Sigmoid colon (tissue), 7 donors: ENCODE data around the gene GOLPH3. TPM values are rescaled to one million over a fixed set of nuclear protein-coding genes. Genes with fewer than 3 reads are reported as not detected.
"Not testable (repeated sequence)": the region's sequence is repeated elsewhere in the genome, so short reads cannot be mapped to it uniquely, and the experiment has no call there.

Source experiments
- DNase-seq: peaks from one replicate; pipeline ENCODE4 v3.0.0-alpha.2; 2019
- H3K27ac ChIP-seq, 4 donors: fragments of 200-600 bp; sonication (generic); one replicate each; pipeline ENCODE4 v1.5.1; 2016 to 2019; ENCODE audit warnings: mild to moderate bottlenecking in 1 of 4
- H3K27me3 ChIP-seq, 3 donors: fragments of 200-600 bp; sonication (generic); one replicate each; pipeline ENCODE4 v1.5.1; 2019; ENCODE audit warnings: mild to moderate bottlenecking in 1 of 3
- H3K36me3 ChIP-seq, 4 donors: fragments of 200-600 bp; sonication (generic); one replicate each; pipeline ENCODE4 v1.5.1; 2016 to 2019
- H3K4me1 ChIP-seq, 4 donors: fragments of 200-600 bp; sonication (generic); one replicate each; pipeline ENCODE4 v1.5.1; 2017 to 2019
- H3K4me3 ChIP-seq, 4 donors: fragments of 200-600 bp; sonication (generic); one replicate each; pipeline ENCODE4 v1.5.1; 2017 to 2019; ENCODE audit warnings: mild to moderate bottlenecking in 2 of 4, moderate library complexity in 1 of 4
- H3K9me3 ChIP-seq, 4 donors: fragments of 200-600 bp in 3 of 4; sonication (generic) in 3 of 4; one replicate each; pipeline versions ENCODE4 v1.5.1 to v1.6.1; 2013 to 2019
- CTCF ChIP-seq, 4 experiments: fragments of 450-650 bp in 3 of 4; fragments of 200-600 bp in 1 of 4; IDR thresholded peaks; one replicate each; pipeline ENCODE4 v1.5.1; 2016 to 2019; ENCODE audit warnings: antibody characterized with exemption in 4 of 4, mild to moderate bottlenecking in 3 of 4, moderate library complexity in 2 of 4
- EP300 ChIP-seq, 4 donors: sonication (generic); formaldehyde crosslinking; IDR thresholded peaks; one replicate each; pipeline ENCODE4 v1.6.1; 2017; ENCODE audit warnings: antibody characterized with exemption in 4 of 4
- POLR2A ChIP-seq, 2 donors: fragments of 450-650 bp; IDR thresholded peaks; one replicate each; pipeline ENCODE4 v1.6.1; 2016; ENCODE audit warnings: antibody characterized with exemption in 2 of 2, mild to moderate bottlenecking in 2 of 2, moderate library complexity in 2 of 2
- POLR2AphosphoS5 ChIP-seq, 4 donors: sonication (generic); formaldehyde crosslinking; IDR thresholded peaks; one replicate each; pipeline ENCODE4 v1.6.1; 2017; ENCODE audit warnings: antibody characterized with exemption in 4 of 4
- WGBS, 2 donors: extraction: QIAGEN DNeasy Blood & Tissue Kit; methylation state at CpG; one replicate each; pipeline ENCODE4 v1.1.7; 2013; 5-methylcytosine and 5-hydroxymethylcytosine counted together
- intact Hi-C: fragments of 100-400 bp; cut with DNase I; formaldehyde crosslinking; loops from one replicate; pipeline ENCODE4 v1.15.1; 2023
- polyA plus RNA-seq, 3 donors: library from polyadenylated mRNA; stranded (reverse); fragments of 200-250 nt; gene quantifications; one replicate each; pipeline ENCODE4 v1.2.3, GENCODE V29; 2013
- total RNA-seq, 4 donors: library from RNA; depleted of rRNA; stranded (reverse); fragments of >200 nt; gene quantifications; one replicate each; pipeline ENCODE4 v1.1.0, GENCODE V29; 2016
- donor health status: healthy with polysubstance abuse.
- donor health status: Bipolar disorder and iron deficiency.
- donor health status: healthy.

Gene GOLPH3
- total and polyA plus RNA-seq, 7 donors, result 63.6 to 247 (median 170) TPM

DNA sequence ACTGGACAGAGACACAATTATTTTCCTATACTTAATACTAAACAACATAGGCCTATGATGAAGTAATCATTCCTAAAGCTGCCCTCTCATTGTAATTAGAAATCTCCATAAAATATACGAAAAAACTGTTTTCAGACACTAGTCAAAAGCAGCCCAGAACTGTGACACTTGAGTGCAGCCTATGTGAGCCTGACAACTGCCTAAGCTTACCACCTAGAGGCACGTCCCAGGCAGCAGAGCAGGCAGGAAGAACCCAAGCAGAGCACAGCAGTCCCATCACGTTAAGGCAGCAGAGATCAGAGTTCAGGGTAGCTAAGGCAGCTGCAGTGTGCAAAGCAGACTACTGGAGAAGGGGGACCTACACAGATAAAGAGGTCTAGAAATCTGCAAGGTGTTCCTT, 46.4 kb downstream of the GOLPH3 start:
- no peak for DNase-seq
- Histone ChIP-seq H3K9me3 (no peaks in the 10 kb centered on the region), H3K36me3 (peaks cover 0 to 44% (median 5%) of the 10 kb centered on the region in 4 donors), H3K27me3 (no peaks in the 10 kb centered on the region), H3K4me3 (no peak overlapping the region), H3K27ac (peak overlapping the region in 3 of 4 donors; percentile 17 to 63 (median 57)), H3K4me1 (peaks cover 0 to 92% (median 63%) of the 10 kb centered on the region in 4 donors)
- 77 to 82% methylated on average over 3 of the region's 3 CpGs for WGBS, 2 donors
- TF ChIP-seq EP300 (IDR thresholded peaks at IDR 0.05) (no peak), POLR2A (IDR thresholded peaks at IDR 0.05) (no peak), CTCF (IDR thresholded peaks at IDR 0.05) (no peak), POLR2AphosphoS5 (IDR thresholded peaks at IDR 0.05) (no peak)
- intact Hi-C loops, result no loop called here

DNA sequence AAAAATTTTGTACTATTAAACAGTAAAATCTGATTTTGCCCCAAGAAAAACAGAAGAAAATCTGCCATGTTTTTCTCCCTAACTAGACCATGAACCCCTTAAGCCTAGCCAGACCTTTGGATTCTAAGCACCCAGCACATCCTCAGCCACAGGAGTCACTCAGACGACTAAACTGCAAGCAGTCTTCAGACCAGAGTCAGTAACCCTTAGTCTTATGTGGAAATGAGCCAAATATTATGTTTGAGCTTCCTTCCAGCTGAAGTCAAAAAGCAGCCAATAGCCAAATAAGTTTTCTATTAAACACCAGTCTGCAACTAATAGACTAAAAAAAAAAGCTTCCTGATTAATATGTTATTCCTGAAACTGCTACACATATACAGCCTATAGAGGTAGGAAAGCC, 47.4 kb downstream of the GOLPH3 start:
- Histone ChIP-seq H3K36me3 (peaks cover 0 to 52% (median 5%) of the 10 kb centered on the region in 4 donors), H3K4me1 (peaks cover 0 to 84% (median 58%) of the 10 kb centered on the region in 4 donors), H3K27me3 (no peaks in the 10 kb centered on the region), H3K9me3 (no peaks in the 10 kb centered on the region), H3K27ac (no peak overlapping the region), H3K4me3 (no peak overlapping the region)
- intact Hi-C loops, result no loop called here
- WGBS, 2 donors, result 63 to 69% methylated on average over 1 of the region's 1 CpG
- DNase-seq, result no peak
- TF ChIP-seq POLR2A (IDR thresholded peaks at IDR 0.05) (no peak), EP300 (IDR thresholded peaks at IDR 0.05) (no peak), POLR2AphosphoS5 (IDR thresholded peaks at IDR 0.05) (no peak), CTCF (IDR thresholded peaks at IDR 0.05) (no peak)

DNA sequence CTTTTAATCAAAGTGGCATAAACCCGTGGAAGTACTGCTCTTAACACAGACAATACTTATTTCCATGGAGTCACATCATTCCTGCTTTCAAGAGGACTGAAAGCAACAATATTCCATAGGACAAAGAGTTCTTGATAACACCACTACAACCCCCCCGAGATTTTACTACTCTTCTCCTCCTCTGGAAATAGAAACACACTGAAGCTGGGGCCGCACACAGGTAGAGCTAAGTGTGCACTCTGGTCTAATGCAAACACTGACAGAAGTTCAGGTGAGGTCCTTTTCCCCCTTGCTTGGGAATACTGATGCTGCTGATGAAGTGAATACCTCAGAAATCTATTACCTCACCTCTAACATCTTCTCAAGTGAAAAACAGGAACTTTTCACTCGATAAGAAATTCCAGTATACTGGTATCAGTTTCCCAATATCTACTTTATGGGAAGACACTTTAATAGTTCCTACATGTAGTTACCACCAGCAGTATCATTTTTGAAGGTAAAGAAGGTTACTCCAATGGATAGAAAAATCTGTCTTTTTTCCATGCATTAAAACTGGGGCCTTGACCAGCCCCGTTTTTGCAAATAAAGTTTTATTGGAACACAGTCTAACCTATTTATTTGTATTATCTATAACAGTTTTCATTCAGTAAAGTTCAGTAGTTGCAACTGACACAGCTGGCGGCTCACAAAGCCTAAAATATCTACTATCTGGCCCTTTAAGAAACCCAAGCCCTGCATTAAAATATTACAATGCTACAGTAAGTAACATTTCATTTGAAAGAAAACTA, 50.0 kb downstream of the GOLPH3 start:
- Histone ChIP-seq H3K36me3 (peaks cover 0 to 74% (median 16%) of the 10 kb centered on the region in 4 donors), H3K27me3 (no peaks in the 10 kb centered on the region), H3K27ac (no peak overlapping the region), H3K4me1 (peaks cover 0 to 60% (median 38%) of the 10 kb centered on the region in 4 donors), H3K4me3 (no peak overlapping the region), H3K9me3 (no peaks in the 10 kb centered on the region)
- 80 to 86% methylated on average over 6 of the region's 6 CpGs for WGBS, 2 donors
- TF ChIP-seq EP300 (IDR thresholded peaks at IDR 0.05) (no peak), POLR2AphosphoS5 (IDR thresholded peaks at IDR 0.05) (peak in 1 of 4 donors; percentile 13), POLR2A (IDR thresholded peaks at IDR 0.05) (no peak)
- DNase-seq, result no peak
- intact Hi-C loops, result no loop called here

GRCh38 chr5:32123058-32123805, 50.9 kb downstream of the GOLPH3 start:
- Histone ChIP-seq H3K4me1 (peaks cover 0 to 51% (median 30%) of the 10 kb centered on the region in 4 donors), H3K27me3 (no peaks in the 10 kb centered on the region), H3K4me3 (no peak overlapping the region), H3K27ac (no peak overlapping the region), H3K36me3 (peaks cover 0 to 77% (median 18%) of the 10 kb centered on the region in 4 donors), H3K9me3 (no peaks in the 10 kb centered on the region)
- WGBS, 2 donors, result 90 to 91% methylated on average over 8 of the region's 8 CpGs
- TF ChIP-seq POLR2AphosphoS5 (IDR thresholded peaks at IDR 0.05) (peak in 1 of 4 donors; percentile 10), POLR2A (IDR thresholded peaks at IDR 0.05) (no peak)
- DNase-seq, result no peak
- intact Hi-C loops, result no loop called here

GRCh38 chr5:32118922-32119321, 55.2 kb downstream of the GOLPH3 start:
- 96% methylated on average over 8 of the region's 8 CpGs for WGBS, 2 donors
- H3K4me1 ChIP-seq, result peaks cover 0 to 20% (median 12%) of the 10 kb centered on the region in 4 donors
- intact Hi-C loops, H3K9me3 ChIP-seq, H3K27ac ChIP-seq, H3K4me3 ChIP-seq, H3K27me3 ChIP-seq, DNase-seq: not testable (repeated sequence)
- peaks cover 0 to 76% (median 14%) of the 10 kb centered on the region in 4 donors for H3K36me3 ChIP-seq
